Dendritic cell treated with granulocyte-macrophage colony-stimulating factor and Interleukin-4, amounts not matched to agents 40 ng/mL and 50 ng/mL, for 4 days (primary cell): ENCODE measurements around the gene MRPS18B.

Experiments used
- H3K27ac Mint-ChIP-seq: one replicate; pipeline ENCODE4 v1.8.0; 2022; ENCODE audit warnings: mild to moderate bottlenecking, mixed read lengths
- H3K27me3 Mint-ChIP-seq: one replicate; pipeline ENCODE4 v1.8.0; 2022; ENCODE audit warnings: mild to moderate bottlenecking, mixed read lengths
- H3K36me3 Mint-ChIP-seq: one replicate; pipeline ENCODE4 v1.8.0; 2022; ENCODE audit warnings: low read depth, mixed read lengths
- H3K4me1 Mint-ChIP-seq: one replicate; pipeline ENCODE4 v1.8.0; 2022; ENCODE audit warnings: low read depth, mixed read lengths
- H3K4me3 Mint-ChIP-seq: one replicate; pipeline ENCODE4 v1.8.0; 2022; ENCODE audit warnings: mild to moderate bottlenecking, moderate library complexity, mixed read lengths
- H3K9me3 Mint-ChIP-seq: one replicate; pipeline ENCODE4 v1.8.0; 2022; ENCODE audit warnings: mixed read lengths
- intact Hi-C: fragments of 100-400 bp; cut with micrococcal nuclease; formaldehyde crosslinking; loops from one replicate; pipeline ENCODE4 v1.15.0; 2022

The MRPS18B gene

DNA sequence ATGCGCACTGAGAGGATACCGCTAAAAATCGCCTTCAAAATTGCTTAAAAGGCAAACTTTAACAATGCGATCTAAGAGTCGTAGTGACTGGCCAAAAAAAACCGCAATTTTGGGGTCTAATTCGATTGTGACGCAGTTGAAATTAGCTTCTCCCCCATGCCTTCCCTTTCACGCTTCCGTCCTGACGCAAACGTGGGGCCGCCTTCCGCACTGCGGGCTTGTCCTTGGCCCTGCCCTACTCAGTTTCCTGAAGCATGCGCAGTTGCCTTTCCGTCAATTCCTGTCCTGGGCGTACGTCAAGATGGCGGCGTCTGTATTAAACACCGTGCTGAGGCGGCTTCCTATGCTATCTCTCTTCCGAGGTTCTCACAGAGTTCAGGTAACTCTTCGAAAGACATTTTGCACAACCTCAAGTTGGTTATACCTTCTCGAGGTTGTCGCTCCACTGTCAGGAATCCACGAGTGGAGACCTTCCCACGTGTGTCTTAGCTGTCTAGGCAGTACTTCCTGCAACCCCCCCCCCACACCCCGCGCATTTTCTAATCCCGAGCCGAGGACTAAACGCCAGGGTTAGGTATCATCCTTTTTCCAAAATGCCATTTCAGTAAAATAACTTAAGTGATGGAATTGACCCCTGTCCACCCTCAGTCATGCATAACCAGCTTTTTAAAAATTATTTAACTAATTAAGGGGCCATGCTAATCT lies at the start of gene MRPS18B:
TSS of gene MRPS18B (plus strand) at position 276 of the 705 bp plus-strand sequence. CDS start at position 302, 26 bp downstream.
- peak within 1 kb of the TSS; percentile 95 for H3K27ac Mint-ChIP-seq
- peak within 1 kb of the TSS; percentile 88 for H3K4me3 Mint-ChIP-seq
- intact Hi-C loops: loop anchor here (1.0 to 5.0 kb wide), 5 partner anchors 9 to 125 kb away; partner anchors contain the start of genes ATAT1, FLOT1, GNL1 and IER3
- H3K4me1 Mint-ChIP-seq: peaks cover 31% of the 10 kb centered on the region
- peaks cover 81% of the 10 kb centered on the region for H3K36me3 Mint-ChIP-seq
- H3K27me3 Mint-ChIP-seq: no peaks in the 10 kb centered on the region
- H3K9me3 Mint-ChIP-seq: no peaks in the 10 kb centered on the region

DNA sequence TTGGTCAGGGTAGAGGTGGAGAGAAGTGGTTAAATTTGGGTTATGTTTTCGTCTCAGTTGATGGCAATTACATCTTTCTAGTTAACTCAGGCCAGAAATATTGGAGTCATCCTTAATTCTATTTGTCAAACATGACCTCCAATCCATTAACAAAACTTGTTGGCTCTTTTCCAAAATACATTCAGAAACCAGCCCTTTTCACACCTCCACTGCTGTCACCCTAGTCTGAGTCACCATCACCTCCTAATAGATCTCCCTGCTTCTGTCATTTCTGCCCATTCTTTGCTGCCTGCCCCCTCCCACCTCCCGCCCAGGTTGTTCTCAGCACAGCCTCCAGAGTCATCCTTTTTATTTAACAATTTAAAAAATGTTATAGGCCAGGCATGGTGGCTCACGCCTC lies 49.4 kb upstream of the MRPS18B start:
- Mint-ChIP-seq H3K4me3 (no peak overlapping the region), H3K9me3 (no peaks in the 10 kb centered on the region), H3K27me3 (no peaks in the 10 kb centered on the region), H3K4me1 (peaks cover 37% of the 10 kb centered on the region), H3K27ac (no peak overlapping the region), H3K36me3 (peaks cover 18% of the 10 kb centered on the region)
- intact Hi-C loops: no loop called here

DNA sequence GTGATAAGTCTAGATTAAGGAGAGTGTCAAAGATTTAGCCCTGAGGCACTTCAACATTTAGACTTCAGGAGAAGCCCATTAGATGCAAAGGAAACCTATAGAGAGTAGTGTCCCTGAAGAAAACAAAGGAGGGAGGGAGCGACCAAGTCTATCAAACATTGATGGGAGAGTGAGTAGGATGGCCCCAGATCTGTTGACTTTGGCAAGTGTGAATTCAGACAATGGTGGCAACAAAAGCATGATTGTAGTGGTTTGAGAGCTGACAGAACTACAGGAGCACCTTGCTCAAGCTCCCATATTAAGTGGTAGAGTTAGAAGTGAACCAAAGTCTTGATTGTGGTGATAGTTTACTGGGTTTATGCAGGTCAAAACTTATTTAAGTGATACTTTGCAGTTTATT lies 47.4 kb upstream of the MRPS18B start:
- intact Hi-C loops: no loop called here

DNA sequence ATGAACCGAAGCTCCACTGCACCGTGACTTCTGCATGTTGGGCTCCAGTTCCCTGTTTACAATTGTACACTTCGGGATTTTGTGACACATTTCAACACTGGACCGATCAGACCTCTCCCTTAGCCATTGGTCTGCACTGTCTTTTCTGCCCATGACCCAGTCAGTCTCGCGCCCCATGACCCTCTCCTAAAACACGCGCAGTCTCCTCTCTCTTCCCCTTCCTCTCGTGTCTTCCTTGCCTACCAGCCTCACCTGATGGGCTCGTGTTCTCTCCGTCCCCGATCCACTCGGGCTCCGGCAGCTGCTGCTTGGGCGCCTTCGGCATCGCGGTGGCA lies 46.9 kb upstream of the MRPS18B start:
- Mint-ChIP-seq H3K4me3 (peak overlapping the region; percentile 92), H3K36me3 (peaks cover 21% of the 10 kb centered on the region), H3K27me3 (no peaks in the 10 kb centered on the region), H3K4me1 (peaks cover 51% of the 10 kb centered on the region), H3K9me3 (no peaks in the 10 kb centered on the region), H3K27ac (peak overlapping the region; percentile 89)
- intact Hi-C loops: loop anchor here (1.0 kb wide), 2 partner anchors 13 to 45 kb away; partner anchors contain the start of gene PRR3

More for the DNA sequence above, 47.4 kb upstream of the MRPS18B start:
- Mint-ChIP-seq H3K4me1 (peaks cover 51% of the 10 kb centered on the region), H3K27me3 (no peaks in the 10 kb centered on the region), H3K4me3 (peak overlapping the region; percentile 92), H3K27ac (peak overlapping the region; percentile 89), H3K36me3 (peaks cover 21% of the 10 kb centered on the region), H3K9me3 (no peaks in the 10 kb centered on the region)

DNA sequence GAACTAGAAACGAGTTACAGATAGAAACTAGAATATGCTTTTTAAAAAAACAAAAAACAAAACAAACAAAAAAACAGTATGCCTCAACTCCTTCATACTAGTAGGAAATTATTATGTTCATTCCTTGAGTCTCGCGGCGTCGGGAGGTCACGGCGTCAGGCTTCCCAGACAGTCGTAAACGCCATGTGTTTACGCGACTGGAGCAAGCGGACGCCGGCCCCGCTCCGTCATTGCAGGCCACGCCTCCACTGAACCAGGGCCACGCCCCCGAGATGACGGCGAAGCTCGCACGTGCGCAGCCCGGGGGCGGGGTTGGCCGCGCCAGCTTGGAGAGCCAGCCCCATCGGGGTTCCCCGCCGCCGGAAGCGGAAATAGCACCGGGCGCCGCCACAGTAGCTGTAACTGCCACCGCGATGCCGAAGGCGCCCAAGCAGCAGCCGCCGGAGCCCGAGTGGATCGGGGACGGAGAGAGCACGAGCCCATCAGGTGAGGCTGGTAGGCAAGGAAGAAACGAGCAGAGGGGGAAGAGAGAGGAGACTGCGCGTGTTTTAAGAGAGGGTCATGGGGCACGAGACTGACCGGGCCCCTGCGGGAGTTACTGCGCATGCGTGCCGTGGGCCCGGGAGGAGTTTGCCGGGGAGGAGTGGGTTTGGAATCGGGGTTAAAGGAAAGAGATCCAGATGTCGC lies 46.4 kb upstream of the MRPS18B start, which contains the start of gene ABCF1:
TSS of gene ABCF1 (plus strand) at position 368 of the 687 bp plus-strand sequence. CDS start at position 414, 46 bp downstream.
- Mint-ChIP-seq H3K9me3 (no peaks in the 10 kb centered on the region), H3K4me1 (peaks cover 51% of the 10 kb centered on the region), H3K27me3 (no peaks in the 10 kb centered on the region), H3K36me3 (peaks cover 21% of the 10 kb centered on the region), H3K4me3 (peak within 1 kb of the TSS; percentile 92), H3K27ac (peak within 1 kb of the TSS; percentile 89)
- intact Hi-C loops: loop anchor here (1.0 kb wide), 2 partner anchors 14 to 44 kb away; partner anchors contain the start of gene PRR3

DNA sequence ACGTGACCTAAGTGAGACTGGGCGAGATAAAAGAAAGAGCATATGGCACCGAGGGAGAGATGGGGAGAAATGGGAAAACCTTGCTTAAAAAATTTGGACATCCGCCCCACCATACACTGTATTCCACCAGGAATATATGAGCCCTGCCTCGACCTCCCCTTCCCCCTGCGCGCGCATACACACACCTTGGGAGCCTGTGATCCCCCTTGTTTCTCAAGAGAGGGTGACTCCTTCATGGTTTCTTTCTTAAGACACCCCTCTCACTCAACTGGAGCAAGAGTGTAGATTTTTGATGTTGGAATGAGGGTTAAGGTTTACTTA lies 45.9 kb upstream of the MRPS18B start:
- Mint-ChIP-seq H3K4me1 (peaks cover 55% of the 10 kb centered on the region), H3K4me3 (peak overlapping the region; percentile 92), H3K36me3 (peaks cover 26% of the 10 kb centered on the region), H3K27ac (peak overlapping the region; percentile 89), H3K9me3 (no peaks in the 10 kb centered on the region), H3K27me3 (no peaks in the 10 kb centered on the region)
- intact Hi-C loops: loop anchor here (1.0 kb wide), 2 partner anchors 14 to 44 kb away; partner anchors contain the start of gene PRR3

DNA sequence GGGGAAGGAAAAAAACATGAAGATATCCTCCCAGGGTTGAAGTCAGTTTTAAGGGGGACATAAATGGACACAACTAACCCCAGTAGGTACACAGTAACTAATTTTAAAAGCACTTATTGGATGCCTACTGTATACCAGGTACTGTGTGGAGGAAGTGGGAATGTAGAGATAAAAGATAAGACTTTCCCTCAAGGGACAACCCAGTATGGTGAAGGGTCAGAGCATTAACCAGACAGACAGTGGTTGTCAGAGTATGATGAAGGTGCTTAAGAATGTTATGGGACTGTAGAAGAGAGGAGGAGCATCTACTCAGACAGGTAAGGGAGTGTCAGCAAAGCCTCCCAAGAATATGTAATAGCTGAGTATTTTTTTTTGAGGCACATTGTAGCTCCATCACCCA lies 45.5 kb upstream of the MRPS18B start:
- Mint-ChIP-seq H3K4me3 (peak overlapping the region; percentile 92), H3K9me3 (no peaks in the 10 kb centered on the region), H3K27me3 (no peaks in the 10 kb centered on the region), H3K36me3 (peaks cover 31% of the 10 kb centered on the region), H3K4me1 (peaks cover 56% of the 10 kb centered on the region), H3K27ac (peak overlapping the region; percentile 89)
- intact Hi-C loops: no loop called here

DNA sequence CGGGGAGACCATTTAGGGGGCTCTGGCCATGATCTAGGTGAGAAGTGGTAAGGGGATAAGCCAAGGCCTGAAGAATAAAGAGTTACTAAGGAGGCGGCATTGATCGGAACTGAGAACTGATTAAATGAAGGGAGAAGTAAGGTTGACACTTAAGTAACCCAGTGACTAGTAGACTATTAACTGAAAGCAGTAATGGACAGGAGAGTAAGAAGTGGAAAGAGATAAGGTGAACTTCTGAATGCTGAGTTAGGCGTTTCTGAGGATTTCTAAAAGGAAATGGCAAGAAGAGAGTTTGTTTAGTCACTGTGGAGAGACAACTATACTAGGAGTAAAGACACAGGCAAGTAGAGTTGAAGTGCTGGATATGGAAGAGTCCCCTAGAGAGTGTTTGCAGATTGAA lies 44.5 kb upstream of the MRPS18B start:
- Mint-ChIP-seq H3K27me3 (no peaks in the 10 kb centered on the region), H3K4me1 (peaks cover 56% of the 10 kb centered on the region), H3K9me3 (no peaks in the 10 kb centered on the region), H3K36me3 (peaks cover 40% of the 10 kb centered on the region), H3K27ac (peak overlapping the region; percentile 2), H3K4me3 (no peak overlapping the region)
- intact Hi-C loops: no loop called here

DNA sequence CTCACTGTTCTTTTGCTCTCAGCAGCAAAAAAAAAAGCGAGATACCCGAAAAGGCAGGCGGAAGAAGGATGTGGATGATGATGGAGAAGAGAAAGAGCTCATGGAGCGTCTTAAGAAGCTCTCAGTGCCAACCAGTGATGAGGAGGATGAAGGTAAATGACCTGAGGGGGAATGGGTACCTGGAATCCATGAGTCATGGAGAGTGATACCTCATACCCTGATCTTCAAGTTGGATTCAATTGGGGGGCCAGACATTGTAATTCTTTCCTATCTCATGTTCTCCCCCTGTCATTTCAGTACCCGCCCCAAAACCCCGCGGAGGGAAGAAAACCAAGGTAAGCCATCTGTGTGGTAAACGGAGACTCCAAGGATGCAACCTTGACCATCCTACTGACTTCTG lies 39.6 kb upstream of the MRPS18B start:
- intact Hi-C loops: no loop called here
- H3K4me1 Mint-ChIP-seq: peaks cover 21% of the 10 kb centered on the region
- H3K27me3 Mint-ChIP-seq: no peaks in the 10 kb centered on the region
- no peak overlapping the region for H3K4me3 Mint-ChIP-seq
- H3K27ac Mint-ChIP-seq: no peak overlapping the region
- peaks cover 76% of the 10 kb centered on the region for H3K36me3 Mint-ChIP-seq
- no peaks in the 10 kb centered on the region for H3K9me3 Mint-ChIP-seq

DNA sequence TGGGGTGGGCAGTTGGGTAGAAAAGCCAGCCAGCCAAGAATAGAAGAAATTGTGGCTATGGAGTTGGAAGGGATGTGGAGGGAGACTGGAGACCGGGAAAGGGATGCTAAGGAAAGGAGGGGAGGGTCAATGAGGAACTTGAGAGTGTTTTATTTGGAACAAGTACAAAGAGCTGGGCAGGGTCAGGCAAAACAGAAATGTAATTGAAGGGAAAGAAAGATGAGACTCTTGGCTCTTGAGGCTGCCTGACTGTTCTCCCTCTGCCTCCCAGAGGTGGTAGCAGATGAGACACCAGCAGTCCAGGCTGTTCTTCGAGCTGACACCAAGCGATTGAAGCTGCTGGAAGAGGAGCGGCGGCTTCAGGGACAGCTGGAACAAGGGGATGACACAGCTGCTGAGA lies 33.7 kb upstream of the MRPS18B start:
- H3K36me3 Mint-ChIP-seq: peaks cover 100% of the 10 kb centered on the region
- intact Hi-C loops: no loop called here
- H3K4me3 Mint-ChIP-seq: no peak overlapping the region
- no peaks in the 10 kb centered on the region for H3K4me1 Mint-ChIP-seq
- no peaks in the 10 kb centered on the region for H3K9me3 Mint-ChIP-seq
- H3K27ac Mint-ChIP-seq: no peak overlapping the region
- H3K27me3 Mint-ChIP-seq: no peaks in the 10 kb centered on the region

DNA sequence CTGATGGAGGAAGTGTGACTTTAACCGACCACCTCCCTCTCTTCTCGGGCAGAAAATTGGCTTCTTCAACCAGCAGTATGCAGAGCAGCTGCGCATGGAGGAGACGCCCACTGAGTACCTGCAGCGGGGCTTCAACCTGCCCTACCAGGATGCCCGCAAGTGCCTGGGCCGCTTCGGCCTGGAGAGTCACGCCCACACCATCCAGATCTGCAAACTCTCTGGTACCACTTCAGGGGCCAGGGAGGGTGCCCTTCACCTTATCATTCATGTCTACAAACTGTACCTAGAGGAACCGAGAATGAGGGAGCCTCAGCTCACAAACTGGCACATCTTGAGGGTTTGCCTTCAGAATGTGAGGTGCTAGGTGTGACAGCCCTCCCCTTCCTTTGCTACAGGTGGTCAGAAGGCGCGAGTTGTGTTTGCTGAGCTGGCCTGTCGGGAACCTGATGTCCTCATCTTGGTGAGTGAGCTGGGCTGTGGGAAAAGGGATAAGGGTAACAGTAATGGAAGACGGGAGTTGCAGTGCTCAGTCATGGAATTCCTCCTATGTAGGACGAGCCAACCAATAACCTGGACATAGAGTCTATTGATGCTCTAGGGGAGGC lies 27.8 kb upstream of the MRPS18B start:
- H3K36me3 Mint-ChIP-seq: peaks cover 100% of the 10 kb centered on the region
- H3K27me3 Mint-ChIP-seq: no peaks in the 10 kb centered on the region
- H3K4me3 Mint-ChIP-seq: no peak overlapping the region

DNA sequence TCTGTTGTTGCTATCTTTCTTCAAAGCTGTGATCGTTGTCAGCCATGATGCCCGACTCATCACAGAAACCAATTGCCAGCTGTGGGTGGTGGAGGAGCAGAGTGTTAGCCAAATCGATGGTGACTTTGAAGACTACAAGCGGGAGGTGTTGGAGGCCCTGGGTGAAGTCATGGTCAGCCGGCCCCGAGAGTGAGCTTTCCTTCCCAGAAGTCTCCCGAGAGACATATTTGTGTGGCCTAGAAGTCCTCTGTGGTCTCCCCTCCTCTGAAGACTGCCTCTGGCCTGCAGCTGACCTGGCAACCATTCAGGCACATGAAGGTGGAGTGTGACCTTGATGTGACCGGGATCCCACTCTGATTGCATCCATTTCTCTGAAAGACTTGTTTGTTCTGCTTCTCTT lies 27.1 kb upstream of the MRPS18B start:
- intact Hi-C loops: no loop called here
- Mint-ChIP-seq H3K4me3 (no peak overlapping the region), H3K4me1 (no peaks in the 10 kb centered on the region), H3K27me3 (no peaks in the 10 kb centered on the region), H3K36me3 (peaks cover 100% of the 10 kb centered on the region), H3K9me3 (no peaks in the 10 kb centered on the region), H3K27ac (no peak overlapping the region)

More for the DNA sequence above, 27.8 kb upstream of the MRPS18B start:
- intact Hi-C loops: no loop called here
- Mint-ChIP-seq H3K4me1 (no peaks in the 10 kb centered on the region), H3K27ac (no peak overlapping the region), H3K9me3 (no peaks in the 10 kb centered on the region)

DNA sequence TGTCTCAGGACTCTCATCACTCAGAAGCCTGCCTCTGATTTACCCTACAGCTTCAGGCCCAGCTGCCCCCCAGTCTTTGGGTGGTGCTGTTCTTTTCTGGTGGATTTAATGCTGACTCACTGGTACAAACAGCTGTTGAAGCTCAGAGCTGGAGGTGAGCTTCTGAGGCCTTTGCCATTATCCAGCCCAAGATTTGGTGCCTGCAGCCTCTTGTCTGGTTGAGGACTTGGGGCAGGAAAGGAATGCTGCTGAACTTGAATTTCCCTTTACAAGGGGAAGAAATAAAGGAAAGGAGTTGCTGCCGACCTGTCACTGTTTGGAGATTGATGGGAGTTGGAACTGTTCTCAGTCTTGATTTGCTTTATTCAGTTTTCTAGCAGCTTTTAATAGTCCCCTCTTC lies 26.6 kb upstream of the MRPS18B start:
- Mint-ChIP-seq H3K36me3 (peaks cover 98% of the 10 kb centered on the region), H3K4me3 (no peak overlapping the region), H3K27me3 (no peaks in the 10 kb centered on the region), H3K9me3 (no peaks in the 10 kb centered on the region), H3K4me1 (no peaks in the 10 kb centered on the region), H3K27ac (no peak overlapping the region)
- intact Hi-C loops: no loop called here

DNA sequence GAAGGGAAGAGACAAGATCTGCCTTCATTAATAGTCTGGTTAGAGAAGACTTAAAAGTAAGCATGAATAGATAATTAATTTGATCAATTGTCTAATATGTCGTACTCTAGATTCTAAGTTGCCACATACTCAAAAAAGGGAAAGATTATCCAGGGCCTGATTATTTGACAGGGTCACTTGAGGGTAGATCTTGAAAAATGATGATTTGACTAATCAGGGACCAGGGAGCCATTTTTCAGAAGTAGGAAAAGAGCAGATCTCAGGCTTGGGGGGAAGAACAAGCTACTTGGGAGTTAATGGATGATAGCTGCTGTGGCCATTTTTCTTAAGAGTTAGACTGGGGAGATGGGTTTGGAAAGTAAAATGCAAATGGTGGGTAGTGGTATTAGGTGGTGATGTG lies 25.4 kb upstream of the MRPS18B start:
- intact Hi-C loops: no loop called here
- H3K4me1 Mint-ChIP-seq: no peaks in the 10 kb centered on the region
- H3K4me3 Mint-ChIP-seq: no peak overlapping the region
- no peak overlapping the region for H3K27ac Mint-ChIP-seq
- peaks cover 96% of the 10 kb centered on the region for H3K36me3 Mint-ChIP-seq
- H3K9me3 Mint-ChIP-seq: no peaks in the 10 kb centered on the region
- H3K27me3 Mint-ChIP-seq: no peaks in the 10 kb centered on the region
